PC-3 (cell line): ENCODE measurements around the gene THEMIS. TPM values are rescaled to one million over a fixed set of nuclear protein-coding genes. Genes with fewer than 3 reads are reported as not detected.
"Not testable (repeated sequence)": the region's sequence is repeated elsewhere in the genome, so short reads cannot be mapped to it uniquely, and the experiment has no call there.

ENCODE experiments used
- ATAC-seq: fragments of 200-7000 bp; cut with Tn5 transposase; 2 replicates; pipeline ENCODE4 v1.9.1; 2020; ENCODE audit warnings: mild to moderate bottlenecking, moderate library complexity
- BruUV-seq: library from RNA; stranded (reverse); fragments of 400-500 nt; replicated peaks from 2 replicates; lab custom pipeline; 2021; lab: Mats Ljungman, UMichigan
- CTCF ChIA-PET: fragments of 300-600 bp; sonication (Branson Sonifier 250); formaldehyde crosslinking; loops from one replicate; lab custom pipeline; 2022; ENCODE audit warnings: antibody characterized with exemption; lab: Charles Lee
- POLR2A ChIA-PET: fragments of 300-600 bp; sonication (Branson Sonifier 250); formaldehyde crosslinking; loops from one replicate; lab custom pipeline; 2022; ENCODE audit warnings: antibody characterized with exemption; ENCODE audit not compliant: unreplicated experiment; lab: Charles Lee
- DNase-seq: peaks from one replicate; pipeline ENCODE4 v3.0.0-alpha.2; 2015
- H2AFZ ChIP-seq: fragments of 300-600 bp; sonication (generic); 2 replicates; pipeline ENCODE4 v1.6.0; 2016; ENCODE audit warnings: antibody characterized with exemption, low read length
- H3F3A ChIP-seq: fragments of 300-600 bp; sonication (generic); one replicate; pipeline ENCODE4 v1.6.0; 2017; ENCODE audit warnings: antibody characterized with exemption, low read length, control low read depth, mild to moderate bottlenecking; ENCODE audit not compliant: unreplicated experiment
- H3K27ac ChIP-seq: fragments of 300-600 bp; sonication (generic); 2 replicates; pipeline ENCODE4 v1.5.1; 2016; ENCODE audit warnings: mild to moderate bottlenecking, low read length
- H3K27me3 ChIP-seq: fragments of 300-600 bp; sonication (generic); 2 replicates; pipeline ENCODE4 v1.6.1; 2016; ENCODE audit warnings: low read length, mixed read lengths
- H3K36me3 ChIP-seq: fragments of 300-600 bp; sonication (generic); 2 replicates; pipeline ENCODE4 v1.6.1; 2016; ENCODE audit warnings: low read depth, mixed run types, low read length, mixed read lengths
- H3K4me1 ChIP-seq: fragments of 300-600 bp; sonication (generic); 2 replicates; pipeline ENCODE4 v1.5.1; 2016; ENCODE audit warnings: low read length; ENCODE audit not compliant: insufficient read depth
- H3K4me2 ChIP-seq: fragments of 300-600 bp; sonication (generic); 2 replicates; pipeline ENCODE4 v1.6.0; 2016; ENCODE audit warnings: low read length
- H3K4me3 ChIP-seq: fragments of 300-600 bp; sonication (generic); 2 replicates; pipeline ENCODE4 v1.5.1; 2016; ENCODE audit warnings: mild to moderate bottlenecking, low read length, mixed read lengths
- H3K79me2 ChIP-seq: fragments of 300-600 bp; sonication (generic); 2 replicates; pipeline ENCODE4 v1.6.1; 2017; ENCODE audit warnings: low read length, mixed read lengths
- H3K9ac ChIP-seq: fragments of 300-600 bp; sonication (generic); 2 replicates; pipeline ENCODE4 v1.6.0; 2016; ENCODE audit warnings: mild to moderate bottlenecking, low read length
- H3K9me2 ChIP-seq: fragments of 300-600 bp; sonication (generic); replicated peaks from 2 replicates; pipeline ENCODE4 v1.6.1; 2016; ENCODE audit warnings: mixed run types, low read length, mixed read lengths
- H3K9me3 ChIP-seq: fragments of 300-600 bp; sonication (generic); 2 replicates; pipeline ENCODE4 v1.6.1; 2016; ENCODE audit warnings: low read length, mixed read lengths
- H4K20me1 ChIP-seq: fragments of 300-600 bp; sonication (generic); 2 replicates; pipeline ENCODE4 v1.6.1; 2016; ENCODE audit warnings: low read length, mixed read lengths
- EZH2 ChIP-seq: fragments of 300-600 bp; sonication (generic); IDR thresholded peaks from one replicate; pipeline ENCODE4 v1.6.1; 2017; ENCODE audit warnings: antibody characterized with exemption, mild to moderate bottlenecking, low read length; ENCODE audit not compliant: unreplicated experiment
- EZH2phosphoT487 ChIP-seq: fragments of 300-600 bp; sonication (generic); IDR thresholded peaks from 2 replicates; pipeline ENCODE4 v1.6.1; 2018; ENCODE audit warnings: mild to moderate bottlenecking, antibody characterized with exemption, low read length, borderline replicate concordance
- intact Hi-C: fragments of 100-400 bp; cut with micrococcal nuclease; formaldehyde crosslinking; loops from 2 replicates; pipeline ENCODE4 v1.9.0; 2023
- total RNA-seq: library from RNA; depleted of rRNA; stranded (reverse); fragments of >200 nt; gene quantifications from 2 replicates; pipeline ENCODE4 v1.2.3, GENCODE V29; 2014
- TF ChIP-seq, protein P1 (sequence below): fragments of 300-600 bp; sonication (generic); conservative IDR thresholded peaks from 2 replicates; pipeline ENCODE4 v1.5.1; 2017; ENCODE audit warnings: antibody characterized with exemption, low read depth, mild to moderate bottlenecking, low read length

The THEMIS gene
- total RNA-seq, 1 experiment from 2014 or later: not detected

DNA sequence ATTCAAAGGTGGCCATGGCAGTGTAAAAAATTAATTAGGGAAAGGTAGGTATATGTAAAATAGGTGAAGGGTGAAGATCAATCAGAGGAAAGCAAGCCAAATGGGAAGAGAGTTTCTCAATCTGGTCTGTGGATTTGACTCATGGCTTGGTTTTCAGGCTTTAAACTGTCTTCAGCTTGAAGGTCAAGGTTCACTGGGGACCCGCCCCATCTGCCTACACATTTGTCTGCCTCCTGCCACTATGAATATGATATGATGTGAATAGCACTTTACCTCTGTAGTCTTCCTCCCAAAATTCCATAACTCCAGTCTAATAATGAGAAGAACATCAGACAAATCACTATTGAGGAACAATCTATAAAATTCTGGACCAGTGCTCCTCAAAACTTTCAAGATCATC is 32.3 kb upstream of the THEMIS start:
- H3K4me3 ChIP-seq: no peak overlapping the region
- H3K4me1 ChIP-seq: peaks cover 3% of the 10 kb centered on the region; the same call in 1 of the 2 replicates
- intact Hi-C loops: no loop called here
- H3K27ac ChIP-seq: no peak overlapping the region
- POLR2A ChIA-PET: no interaction called here
- ATAC-seq (no peak), DNase-seq (no peak)
- CTCF ChIA-PET: no interaction called here
- H3F3A ChIP-seq: no peaks in the 10 kb centered on the region
- H3K36me3 ChIP-seq: no peaks in the 10 kb centered on the region
- no peak overlapping the region for H2AFZ ChIP-seq
- no peaks in the 10 kb centered on the region for H3K27me3 ChIP-seq
- no peak overlapping the region for H3K4me2 ChIP-seq
- TF ChIP-seq EZH2 (no peak), EZH2phosphoT487 (no peak)
- TF ChIP-seq, protein P1, sequence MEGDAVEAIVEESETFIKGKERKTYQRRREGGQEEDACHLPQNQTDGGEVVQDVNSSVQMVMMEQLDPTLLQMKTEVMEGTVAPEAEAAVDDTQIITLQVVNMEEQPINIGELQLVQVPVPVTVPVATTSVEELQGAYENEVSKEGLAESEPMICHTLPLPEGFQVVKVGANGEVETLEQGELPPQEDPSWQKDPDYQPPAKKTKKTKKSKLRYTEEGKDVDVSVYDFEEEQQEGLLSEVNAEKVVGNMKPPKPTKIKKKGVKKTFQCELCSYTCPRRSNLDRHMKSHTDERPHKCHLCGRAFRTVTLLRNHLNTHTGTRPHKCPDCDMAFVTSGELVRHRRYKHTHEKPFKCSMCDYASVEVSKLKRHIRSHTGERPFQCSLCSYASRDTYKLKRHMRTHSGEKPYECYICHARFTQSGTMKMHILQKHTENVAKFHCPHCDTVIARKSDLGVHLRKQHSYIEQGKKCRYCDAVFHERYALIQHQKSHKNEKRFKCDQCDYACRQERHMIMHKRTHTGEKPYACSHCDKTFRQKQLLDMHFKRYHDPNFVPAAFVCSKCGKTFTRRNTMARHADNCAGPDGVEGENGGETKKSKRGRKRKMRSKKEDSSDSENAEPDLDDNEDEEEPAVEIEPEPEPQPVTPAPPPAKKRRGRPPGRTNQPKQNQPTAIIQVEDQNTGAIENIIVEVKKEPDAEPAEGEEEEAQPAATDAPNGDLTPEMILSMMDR: no peak
- no peaks in the 10 kb centered on the region for H3K79me2 ChIP-seq
- no peaks in the 10 kb centered on the region for H3K9me3 ChIP-seq
- H3K9me2 ChIP-seq: no peaks in the 10 kb centered on the region
- no peak overlapping the region for H3K9ac ChIP-seq
- H4K20me1 ChIP-seq: no peaks in the 10 kb centered on the region
- BruUV-seq: no TSS peak

DNA sequence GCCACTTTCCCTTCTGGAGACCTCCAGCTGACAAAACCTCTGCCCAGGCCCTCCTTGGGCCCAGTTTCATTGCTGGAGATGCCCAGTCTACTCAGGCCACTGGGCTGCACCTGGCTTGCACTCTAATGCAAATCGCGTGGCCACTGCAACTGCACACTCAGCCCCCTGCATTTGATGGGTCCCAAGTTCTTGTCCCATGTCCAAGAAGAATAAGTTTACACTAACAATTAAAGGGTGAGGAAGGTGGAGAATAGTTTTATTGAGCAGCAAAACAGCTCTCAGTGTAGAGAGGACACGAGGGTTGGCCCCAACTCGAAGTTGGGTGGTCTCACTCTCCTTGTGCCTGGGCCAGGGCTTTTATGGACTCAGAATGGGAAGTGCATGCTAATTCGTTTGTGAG is 31.9 kb upstream of the THEMIS start:
- DNase-seq: no peak
- POLR2A ChIA-PET: no interaction called here
- no peaks in the 10 kb centered on the region for H3K9me3 ChIP-seq
- no peaks in the 10 kb centered on the region; the same call in 1 of the 2 replicates for H3K4me1 ChIP-seq
- H4K20me1 ChIP-seq: no peaks in the 10 kb centered on the region
- CTCF ChIA-PET: no interaction called here
- no peak overlapping the region for H2AFZ ChIP-seq
- no peak overlapping the region for H3K4me3 ChIP-seq
- TF ChIP-seq, protein P1: no peak
- no peak for TF ChIP-seq EZH2
- TF ChIP-seq EZH2phosphoT487: no peak
- no peak for ATAC-seq
- no peaks in the 10 kb centered on the region for H3K79me2 ChIP-seq
- no peak overlapping the region for H3K4me2 ChIP-seq
- H3K27ac ChIP-seq: no peak overlapping the region
- no peaks in the 10 kb centered on the region for H3K27me3 ChIP-seq
- no peak overlapping the region for H3K9ac ChIP-seq
- H3K9me2 ChIP-seq: no peaks in the 10 kb centered on the region
- intact Hi-C loops: no loop called here
- BruUV-seq: no TSS peak
- H3F3A ChIP-seq: no peaks in the 10 kb centered on the region
- no peaks in the 10 kb centered on the region for H3K36me3 ChIP-seq

DNA sequence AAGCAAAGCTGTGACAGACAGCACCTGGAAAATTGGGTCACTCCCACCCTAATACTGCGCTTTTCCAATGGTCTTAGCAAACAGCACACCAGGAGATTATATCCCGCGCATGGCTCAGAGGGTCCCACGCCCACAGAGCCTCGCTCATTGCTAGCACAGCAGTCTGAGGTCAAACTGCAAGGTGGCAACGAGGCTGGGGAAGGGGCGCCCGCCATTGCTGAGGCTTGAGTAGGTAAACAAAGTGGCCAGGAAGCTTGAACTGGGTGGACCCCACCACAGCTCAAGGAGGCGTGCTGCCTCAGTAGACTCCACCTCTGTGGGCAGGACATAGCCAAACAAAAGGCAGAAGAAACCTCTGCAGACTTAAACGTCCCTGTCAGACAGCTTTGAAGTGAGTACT is 25.6 kb upstream of the THEMIS start:
- BruUV-seq, ATAC-seq, H3K36me3 ChIP-seq, intact Hi-C loops, H3K27ac ChIP-seq, H3K79me2 ChIP-seq, H3K4me2 ChIP-seq, H3K4me1 ChIP-seq, H3K4me3 ChIP-seq, H3K9me3 ChIP-seq, H3K9ac ChIP-seq, DNase-seq, H3K27me3 ChIP-seq, CTCF ChIA-PET, H3K9me2 ChIP-seq, POLR2A ChIA-PET, H3F3A ChIP-seq, H2AFZ ChIP-seq, H4K20me1 ChIP-seq: not testable (repeated sequence)
